K562 (cell line): ENCODE results near the gene ITPRIPL1. TPM values are rescaled to one million over a fixed set of nuclear protein-coding genes. Genes with fewer than 3 reads are reported as not detected.

Experiments
- ARID1B ChIP-seq: fragments of 450-650 bp; IDR thresholded peaks from 2 replicates; pipeline ENCODE4 v1.6.1; 2016; ENCODE audit warnings: antibody characterized with exemption, mild to moderate bottlenecking, inconsistent platforms
- DEAF1 ChIP-seq: fragments of 450-650 bp; formaldehyde crosslinking; IDR thresholded peaks from 2 replicates; pipeline ENCODE4 v1.4.0; 2020; ENCODE audit warnings: mild to moderate bottlenecking, moderate library complexity
- HEY1 ChIP-seq: fragments of 250-450 bp; sonication (Bioruptor Pico); IDR thresholded peaks from 2 replicates; pipeline ENCODE4 v1.5.0; 2020; ENCODE audit warnings: mild to moderate bottlenecking, moderate library complexity, borderline replicate concordance
- MAFF ChIP-seq: IDR thresholded peaks from 2 replicates; pipeline ENCODE4 v1.6.1; 2012; ENCODE audit warnings: low read length, improper control_type of control experiment
- NCOR1 ChIP-seq: fragments of 450-650 bp; IDR thresholded peaks from 2 replicates; pipeline ENCODE4 v1.6.1; 2016; ENCODE audit warnings: mild to moderate bottlenecking, moderate library complexity
- NEUROD1 ChIP-seq: fragments of 150-350 bp; IDR thresholded peaks from 2 replicates; pipeline ENCODE4 v1.6.1; 2014; ENCODE audit warnings: borderline replicate concordance, low read length, low read depth; ENCODE audit not compliant: partially characterized antibody
- NFYB ChIP-seq: IDR thresholded peaks from 2 replicates; pipeline ENCODE4 v1.6.1; 2011; ENCODE audit warnings: mild to moderate bottlenecking, moderate library complexity; ENCODE audit not compliant: insufficient read length; ENCODE audit errors: extremely low read depth
- NR2F6 ChIP-seq: fragments of 450-650 bp; formaldehyde crosslinking; IDR thresholded peaks from 2 replicates; pipeline ENCODE4 v1.4.0; 2020; ENCODE audit warnings: mild to moderate bottlenecking
- RBFOX2 ChIP-seq: fragments of 200-400 bp; formaldehyde crosslinking; IDR thresholded peaks from 2 replicates; pipeline ENCODE4 v1.6.1; 2017; ENCODE audit warnings: low read depth, mild to moderate bottlenecking, low read length, moderate library complexity
- SIRT6 ChIP-seq: IDR thresholded peaks from one replicate; pipeline ENCODE4 v1.6.1; 2012; ENCODE audit warnings: low read depth, mild to moderate bottlenecking, control low read depth, inconsistent platforms, low read length, moderate library complexity
- SREBF2 ChIP-seq: sonication (generic); formaldehyde crosslinking; IDR thresholded peaks from 2 replicates; pipeline ENCODE4 v1.4.0; 2020; ENCODE audit warnings: mild to moderate bottlenecking, missing genetic modification reagents
- STAT5B ChIP-seq: fragments of 250-450 bp; sonication (Bioruptor Pico); IDR thresholded peaks from 2 replicates; pipeline ENCODE4 v1.8.0; 2021; ENCODE audit warnings: mild to moderate bottlenecking, inconsistent platforms
- TAL1 ChIP-seq: fragments of 450-650 bp; IDR thresholded peaks from 2 replicates; pipeline ENCODE4 v1.6.1; 2016; ENCODE audit warnings: mild to moderate bottlenecking
- ZBTB33 ChIP-seq: sonication (generic); formaldehyde crosslinking; IDR thresholded peaks from 2 replicates; pipeline ENCODE4 v1.8.1; 2023; ENCODE audit warnings: mild to moderate bottlenecking, missing genetic modification reagents
- ZFP1 ChIP-seq: fragments of 450-650 bp; formaldehyde crosslinking; IDR thresholded peaks from 2 replicates; pipeline ENCODE4 v1.4.0; 2020; ENCODE audit warnings: mild to moderate bottlenecking, mixed read lengths
- ZNF165 ChIP-seq: fragments of 250-450 bp; sonication (Bioruptor Pico); IDR thresholded peaks from 2 replicates; pipeline ENCODE4 v1.4.0; 2020; ENCODE audit warnings: borderline replicate concordance
- ZNF224 ChIP-seq: sonication (generic); formaldehyde crosslinking; IDR thresholded peaks from 2 replicates; pipeline ENCODE4 v1.8.0; 2022; ENCODE audit warnings: mild to moderate bottlenecking, missing genetic modification reagents
- ZNF41 ChIP-seq: fragments of 250-450 bp; sonication (Bioruptor Pico); conservative IDR thresholded peaks from 2 replicates; pipeline ENCODE4 v1.4.0; 2020; ENCODE audit warnings: mild to moderate bottlenecking
- ZNF449 ChIP-seq: fragments of 250-450 bp; sonication (Bioruptor Pico); IDR thresholded peaks from 2 replicates; pipeline ENCODE4 v1.8.0; 2022; ENCODE audit warnings: moderate library complexity, mild to moderate bottlenecking, inconsistent platforms
- ZNF507 ChIP-seq: conservative IDR thresholded peaks from 2 replicates; pipeline ENCODE4 v1.6.1; 2017; ENCODE audit warnings: missing genetic modification characterization, missing compliant biosample characterization
- ZNF589 ChIP-seq: fragments of 200-800 bp; sonication (Bioruptor generic); IDR thresholded peaks from 2 replicates; pipeline ENCODE4 v1.6.1; 2016; ENCODE audit warnings: low read depth, missing genetic modification characterization, missing compliant biosample characterization
- ZNF778 ChIP-seq: fragments of 450-650 bp; formaldehyde crosslinking; IDR thresholded peaks from 2 replicates; pipeline ENCODE4 v1.4.0; 2020; ENCODE audit warnings: mild to moderate bottlenecking, moderate library complexity
- polyA plus RNA-seq, 8 experiments: library from polyadenylated mRNA; depleted of rRNA in 4 of 8; stranded (reverse) in 5 of 8; unstranded in 3 of 8; fragments of >200 nt; fragmentation: Nextera tagmentation in 2 of 8; fragmentation: Illumina TruSeq in 1 of 8; extraction: Ambion mirVana in 2 of 8; extraction: Trizol in 1 of 8; gene quantifications; 2 replicates each; pipeline versions ENCODE4 v1.2.1 to v1.2.3, GENCODE V29; 2011 to 2014; ENCODE audit warnings: inconsistent platforms in 1 of 8, missing spikeins in 1 of 8
- total RNA-seq, 7 experiments: library from RNA; depleted of rRNA in 6 of 7; stranded (reverse); fragments of >200 nt in 6 of 7; fragmentation: Illumina TruSeq in 2 of 7; extraction: Trizol in 2 of 7; gene quantifications; 2 replicates each; pipeline versions ENCODE4 v1.2.1 to v1.2.3, GENCODE V29; 2011 to 2021; ENCODE audit warnings: low replicate concordance in 1 of 7

ITPRIPL1 gene
- total and polyA plus RNA-seq, 9 of the 15 experiments (the other 6 are each of a cell fraction or from before 2014, with no cell fraction given) = 0.99 to 9.0 (median 6.4) TPM

GRCh38 chr2:96301865-96302264 lies 23.3 kb upstream of the ITPRIPL1 start (continued):
- TF ChIP-seq STAT5B = no peak
- TF ChIP-seq SREBF2 (CRISPR knock-in tag) = no peak
- TF ChIP-seq ARID1B = peak; percentile 49
- no peak for TF ChIP-seq ZNF507
- no peak for TF ChIP-seq ZFP1
- TF ChIP-seq ZNF778 (CRISPR knock-in tag) = no peak
- TF ChIP-seq ZBTB33 (CRISPR knock-in tag) = no peak
- no peak for TF ChIP-seq HEY1 (CRISPR knock-in tag)
- TF ChIP-seq ZNF224 = no peak
- TF ChIP-seq ZNF589 = no peak
- no peak for TF ChIP-seq ZNF449 (CRISPR knock-in tag)
- TF ChIP-seq RBFOX2 = no peak
- TF ChIP-seq NR2F6 (CRISPR knock-in tag) = no peak
- peak; percentile 32; the same call in 1 of the 2 replicates for TF ChIP-seq TAL1
- TF ChIP-seq NCOR1 = peak; percentile 31; the same call in 1 of the 2 replicates
- no peak for TF ChIP-seq ZNF165
- no peak for TF ChIP-seq NEUROD1
- TF ChIP-seq SIRT6 = no peak
- no peak for TF ChIP-seq DEAF1 (CRISPR knock-in tag)
- no peak for TF ChIP-seq NFYB
- TF ChIP-seq ZNF41 (CRISPR knock-in tag) = no peak
- no peak for TF ChIP-seq MAFF
